ENCODE data around the gene FES. TPM values are rescaled to one million over a fixed set of nuclear protein-coding genes. Genes with fewer than 3 reads are reported as not detected.

FES gene
- polyA plus RNA-seq, 3 donors, result 140 to 260 (median 157) TPM

- no peak overlapping the region for H3K9ac ChIP-seq (ENCODE audit: insufficient read depth, low read length, poor library complexity, severe bottlenecking)
- TF ChIP-seq CTCF (IDR thresholded peaks at IDR 0.05), result no peak
- H3K9me3 ChIP-seq (replicated peaks in 1 of 2; ENCODE audit: control insufficient read depth in 1 of 2, insufficient read depth in 1 of 2, low read length in 2 of 2), result no peaks in the 10 kb centered on the region
- H4K20me1 ChIP-seq (ENCODE audit: insufficient read depth, low read length), result no peaks in the 10 kb centered on the region
- Mint-ChIP-seq H3K4me1 (no peaks in the 10 kb centered on the region), H3K9me3 (peaks cover 0 to 2% (median 0%) of the 10 kb centered on the region in 7 donors), H3K27ac (no peak overlapping the region), H3K36me3 (peaks cover 75 to 90% of the 10 kb centered on the region in 2 donors), H3K27me3 (ENCODE audit: low read depth in 3 of 3) (peaks cover 0 to 2% (median 0%) of the 10 kb centered on the region in 3 donors), H3K4me3 (no peak overlapping the region)
- intact Hi-C loops (cut with micrococcal nuclease), result no loop called here
- H3K79me2 ChIP-seq (ENCODE audit: insufficient read depth, low read length), result no peaks in the 10 kb centered on the region
- WGBS (ENCODE audit: insufficient coverage), result 100% methylated on average over 5 of the region's 12 CpGs
- no peaks in the 10 kb centered on the region for H3K27me3 ChIP-seq (ENCODE audit: control insufficient read depth in 2 of 2, insufficient read depth in 2 of 2, low read length in 2 of 2)
- DNase-seq, result no peak
- no peak overlapping the region for H3K4me3 ChIP-seq (replicated peaks in 1 of 3; ENCODE audit: low read depth in 2 of 3, low read length in 3 of 3)
- H3K36me3 ChIP-seq (replicated peaks in 1 of 2; ENCODE audit: control insufficient read depth in 1 of 2, insufficient read depth in 2 of 2, low read length in 2 of 2), result peaks cover 69 to 86% of the 10 kb centered on the region in 2 donors
- H2AFZ ChIP-seq (ENCODE audit: insufficient read depth, low read depth, low read length, poor library complexity, severe bottlenecking), result no peak overlapping the region
- no peak overlapping the region for H3K4me2 ChIP-seq (replicated peaks; ENCODE audit: extremely low read depth, low read length, poor library complexity, severe bottlenecking)
- no peaks in the 10 kb centered on the region for H3K4me1 ChIP-seq (ENCODE audit: control insufficient read depth in 1 of 2, insufficient read depth in 2 of 2, low read length in 2 of 2)
- no peak overlapping the region for H3K27ac ChIP-seq (ENCODE audit: low read depth in 1 of 2, low read length in 2 of 2)
Observed at GRCh38 chr15:90942354-90943120, 58.2 kb downstream of the FES start.

GRCh38 chr15:90945091-90945490 lies 60.8 kb downstream of the FES start:
- Histone ChIP-seq H3K79me2 (ENCODE audit: insufficient read depth, low read length) (no peaks in the 10 kb centered on the region), H3K27ac (ENCODE audit: low read depth in 1 of 2, low read length in 2 of 2) (no peak overlapping the region), H3K27me3 (ENCODE audit: control insufficient read depth in 2 of 2, insufficient read depth in 2 of 2, low read length in 2 of 2) (no peaks in the 10 kb centered on the region), H3K4me1 (ENCODE audit: control insufficient read depth in 1 of 2, insufficient read depth in 2 of 2, low read length in 2 of 2) (peaks cover 8 to 13% of the 10 kb centered on the region in 2 donors), H3K4me2 (replicated peaks; ENCODE audit: extremely low read depth, low read length, poor library complexity, severe bottlenecking) (no peak overlapping the region), H3K36me3 (replicated peaks in 1 of 2; ENCODE audit: control insufficient read depth in 1 of 2, insufficient read depth in 2 of 2, low read length in 2 of 2) (peaks cover 73 to 93% of the 10 kb centered on the region in 2 donors), H3K9me3 (replicated peaks in 1 of 2; ENCODE audit: control insufficient read depth in 1 of 2, insufficient read depth in 1 of 2, low read length in 2 of 2) (no peaks in the 10 kb centered on the region), H3K4me3 (replicated peaks in 1 of 3; ENCODE audit: low read depth in 2 of 3, low read length in 3 of 3) (no peak overlapping the region), H2AFZ (ENCODE audit: insufficient read depth, low read depth, low read length, poor library complexity, severe bottlenecking) (no peak overlapping the region), H4K20me1 (ENCODE audit: insufficient read depth, low read length) (no peaks in the 10 kb centered on the region), H3K9ac (ENCODE audit: insufficient read depth, low read length, poor library complexity, severe bottlenecking) (no peak overlapping the region)
- no peak for DNase-seq
- Mint-ChIP-seq H3K4me1 (peaks cover 10% of the 10 kb centered on the region), H3K4me3 (no peak overlapping the region), H3K27me3 (ENCODE audit: low read depth in 3 of 3) (no peaks in the 10 kb centered on the region), H3K36me3 (peaks cover 82 to 94% of the 10 kb centered on the region in 2 donors), H3K27ac (peak overlapping the region in 2 of 7 donors; percentile 10 to 57), H3K9me3 (peaks cover 0 to 2% (median 0%) of the 10 kb centered on the region in 7 donors)
- WGBS (ENCODE audit: insufficient coverage), result 55% methylated on average over 5 of the region's 7 CpGs
- TF ChIP-seq CTCF (IDR thresholded peaks at IDR 0.05), result no peak
- intact Hi-C loops (cut with micrococcal nuclease), result no loop called here

Small RNA genes lying within 50 kb of the gene (small RNA-seq; reads per million reads assigned to genes)
- gene RN7SL363P (ENCODE audit: insufficient read length, low read depth), result not detected

Other genes starting within 250 kb of the FES start
- 1 to 10 TPM in 2 of 3 donors, under 1 TPM in 1; 0.69 to 2.3 (median 1.2) TPM for gene BLM, start 167.2 kb upstream of the FES start, polyA plus RNA-seq
- gene FURIN, start 15.9 kb upstream of the FES start, polyA plus RNA-seq, result 10 to 100 TPM in 2 of 3 donors, 1 to 10 TPM in 1; 6.5 to 47.3 (median 14.3) TPM
- 100 to 1,000 TPM in 1 of 3 donors, 1 to 10 TPM in 2; 6.6 to 318 (median 7.3) TPM for gene MAN2A2, start 18.8 kb downstream of the FES start, polyA plus RNA-seq
- 10 to 100 TPM; 11.6 to 19.7 (median 14.8) TPM for gene HDDC3, start 48.0 kb downstream of the FES start, polyA plus RNA-seq
- gene UNC45A, start 50.8 kb downstream of the FES start, polyA plus RNA-seq, result 10 to 100 TPM; 29.3 to 42.6 (median 30.4) TPM
- 1 to 10 TPM; 1.2 to 2.8 (median 1.5) TPM for gene RCCD1, start 70.4 kb downstream of the FES start, polyA plus RNA-seq
- 1 to 10 TPM; 1.6 to 6.9 (median 2.0) TPM for gene PRC1, start 110.0 kb downstream of the FES start, polyA plus RNA-seq
- 10 to 100 TPM in 1 of 3 donors, 1 to 10 TPM in 2; 4.0 to 16.9 (median 4.8) TPM for gene VPS33B, start 138.1 kb downstream of the FES start, polyA plus RNA-seq
- gene SV2B, start 215.8 kb downstream of the FES start, polyA plus RNA-seq, result not detected